GM12864 (cell line): Measurements from ENCODE around the gene ARHGAP5.
"Not testable (repeated sequence)": the region's sequence is repeated elsewhere in the genome, so short reads cannot be mapped to it uniquely, and the experiment has no call there.

Experiments used
- DNase-seq: peaks from one replicate; pipeline ENCODE4 v3.0.0-alpha.2; 2011; ENCODE audit warnings: low read depth
- H3K4me3 ChIP-seq: 2 replicates; pipeline ENCODE4 v1.5.1; 2011; ENCODE audit warnings: mild to moderate bottlenecking, low read depth, low read length, control low read depth
- CTCF ChIP-seq: IDR thresholded peaks from 2 replicates; pipeline ENCODE4 v1.5.1; 2011; ENCODE audit warnings: low read depth, mild to moderate bottlenecking, moderate library complexity, low read length, control low read depth, inconsistent platforms; ENCODE audit errors: missing control alignments

Gene ARHGAP5

GRCh38 chr14:32129124-32129523 lies 52.0 kb downstream of the ARHGAP5 start:
- H3K4me3 ChIP-seq: no peak overlapping the region
- no peak for TF ChIP-seq CTCF
- DNase-seq: no peak

- DNase-seq, H3K4me3 ChIP-seq: not testable (repeated sequence)
These were observed 54.6 kb downstream of the ARHGAP5 start for GRCh38 chr14:32131689-32132088.

GRCh38 chr14:32134448-32135097 lies 57.5 kb downstream of the ARHGAP5 start:
- no peak overlapping the region for H3K4me3 ChIP-seq
- TF ChIP-seq CTCF: no peak
- DNase-seq: no peak

GRCh38 chr14:32136027-32136825 lies 59.1 kb downstream of the ARHGAP5 start:
- no peak overlapping the region for H3K4me3 ChIP-seq
- TF ChIP-seq CTCF: no peak
- no peak for DNase-seq

GRCh38 chr14:32137313-32137712 lies 60.2 kb downstream of the ARHGAP5 start:
- H3K4me3 ChIP-seq: no peak overlapping the region
- DNase-seq: no peak
- TF ChIP-seq CTCF: no peak

- no peak for DNase-seq
- no peak for TF ChIP-seq CTCF
- no peak overlapping the region for H3K4me3 ChIP-seq
These were observed 60.8 kb downstream of the ARHGAP5 start for GRCh38 chr14:32137892-32138291.

GRCh38 chr14:32142341-32142740 lies 65.2 kb downstream of the ARHGAP5 start:
- DNase-seq: no peak
- H3K4me3 ChIP-seq: no peak overlapping the region

More at GRCh38 chr14:32142341-32142740, 65.2 kb downstream of the ARHGAP5 start:
- no peak for TF ChIP-seq CTCF
